Measurements from ENCODE around the gene CPB2. TPM values are rescaled to one million over a fixed set of nuclear protein-coding genes. Genes with fewer than 3 reads are reported as not detected.

CPB2 gene
- total and polyA plus RNA-seq, 2 donors (not counting 1 experiment from before 2014, with no cell fraction given) = not detected

DNA sequence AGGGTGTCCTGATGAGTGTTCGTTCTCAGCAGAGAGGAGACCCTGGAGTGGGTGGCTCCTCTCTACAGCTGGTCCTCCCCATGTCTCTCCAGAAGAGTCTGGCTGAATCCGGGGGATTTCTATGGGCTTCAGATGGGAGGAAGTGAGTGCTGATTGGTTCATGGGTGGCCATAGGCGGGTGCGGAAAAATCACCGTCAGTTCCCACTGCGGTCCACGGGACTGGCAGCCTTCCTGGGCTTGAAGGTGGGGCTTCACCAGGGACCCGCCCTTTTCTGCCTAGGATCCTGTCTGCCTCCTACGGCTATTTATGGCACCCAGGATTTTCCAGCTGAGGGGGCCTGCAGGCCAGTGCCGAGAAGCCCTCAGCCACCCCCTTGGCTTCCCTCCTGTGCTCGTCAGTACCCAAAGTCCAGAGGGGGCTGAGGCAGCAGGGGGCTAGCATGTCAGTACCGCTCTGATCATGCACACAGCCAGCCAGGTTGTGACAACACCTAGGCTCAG is 18.4 kb downstream of the CPB2 start:
- H3K9me3 ChIP-seq (ENCODE audit: control insufficient read depth, insufficient read depth, low read depth, low read length) = no peaks in the 10 kb centered on the region
- H3K27ac ChIP-seq (ENCODE audit: insufficient read depth, low read length) = no peak overlapping the region
- H3K4me2 ChIP-seq (ENCODE audit: extremely low read depth, insufficient read depth, low read length) = no peak overlapping the region
- H3K4me1 ChIP-seq (ENCODE audit: control insufficient read depth, extremely low read depth, insufficient read depth, low read length) = no peaks in the 10 kb centered on the region
- no peak for TF ChIP-seq EZH2 (IDR thresholded peaks at IDR 0.05; ENCODE audit: low read length, missing control alignments)
- no peak for TF ChIP-seq CTCF (conservative IDR thresholded peaks at IDR 0.05 in 1 of 2, IDR thresholded peaks at IDR 0.05 in 1 of 2; ENCODE audit: low read depth in 1 of 2, low read length in 2 of 2)
- no peaks in the 10 kb centered on the region for H4K20me1 ChIP-seq (ENCODE audit: control insufficient read depth, extremely low read depth, insufficient read depth, low read length)
- no peak overlapping the region for H2AFZ ChIP-seq (ENCODE audit: low read length)
- H3K9ac ChIP-seq (ENCODE audit: insufficient read depth, low read length) = no peak overlapping the region
- no peak for DNase-seq (ENCODE audit: low read depth in 2 of 2)
- no peak overlapping the region for H3K4me3 ChIP-seq (replicated peaks in 1 of 4; ENCODE audit: control extremely low read depth in 1 of 4, insufficient read depth in 1 of 4, low read depth in 3 of 4, low read length in 4 of 4)
- no peaks in the 10 kb centered on the region for H3K27me3 ChIP-seq (ENCODE audit: control insufficient read depth, insufficient read depth, low read length)
- H3K79me2 ChIP-seq (ENCODE audit: control insufficient read depth, insufficient read depth, low read length) = no peaks in the 10 kb centered on the region
- H3K36me3 ChIP-seq (ENCODE audit: control insufficient read depth, insufficient read depth, low read length) = no peaks in the 10 kb centered on the region

GRCh38 chr13:46085737-46086136 is 19.1 kb downstream of the CPB2 start:
- Histone ChIP-seq H3K4me3 (replicated peaks in 1 of 4; ENCODE audit: control extremely low read depth in 1 of 4, insufficient read depth in 1 of 4, low read depth in 3 of 4, low read length in 4 of 4) (no peak overlapping the region), H4K20me1 (ENCODE audit: control insufficient read depth, extremely low read depth, insufficient read depth, low read length) (no peaks in the 10 kb centered on the region), H3K9me3 (ENCODE audit: control insufficient read depth, insufficient read depth, low read depth, low read length) (no peaks in the 10 kb centered on the region), H3K4me2 (ENCODE audit: extremely low read depth, insufficient read depth, low read length) (no peak overlapping the region), H3K9ac (ENCODE audit: insufficient read depth, low read length) (no peak overlapping the region), H3K27me3 (ENCODE audit: control insufficient read depth, insufficient read depth, low read length) (no peaks in the 10 kb centered on the region), H3K36me3 (ENCODE audit: control insufficient read depth, insufficient read depth, low read length) (no peaks in the 10 kb centered on the region), H3K79me2 (ENCODE audit: control insufficient read depth, insufficient read depth, low read length) (no peaks in the 10 kb centered on the region), H3K27ac (ENCODE audit: insufficient read depth, low read length) (no peak overlapping the region), H3K4me1 (ENCODE audit: control insufficient read depth, extremely low read depth, insufficient read depth, low read length) (no peaks in the 10 kb centered on the region), H2AFZ (ENCODE audit: low read length) (no peak overlapping the region)
- no peak for TF ChIP-seq EZH2 (IDR thresholded peaks at IDR 0.05; ENCODE audit: low read length, missing control alignments)
- no peak for TF ChIP-seq CTCF (conservative IDR thresholded peaks at IDR 0.05 in 1 of 2, IDR thresholded peaks at IDR 0.05 in 1 of 2; ENCODE audit: low read depth in 1 of 2, low read length in 2 of 2)
- no peak for DNase-seq (ENCODE audit: low read depth in 2 of 2)

DNA sequence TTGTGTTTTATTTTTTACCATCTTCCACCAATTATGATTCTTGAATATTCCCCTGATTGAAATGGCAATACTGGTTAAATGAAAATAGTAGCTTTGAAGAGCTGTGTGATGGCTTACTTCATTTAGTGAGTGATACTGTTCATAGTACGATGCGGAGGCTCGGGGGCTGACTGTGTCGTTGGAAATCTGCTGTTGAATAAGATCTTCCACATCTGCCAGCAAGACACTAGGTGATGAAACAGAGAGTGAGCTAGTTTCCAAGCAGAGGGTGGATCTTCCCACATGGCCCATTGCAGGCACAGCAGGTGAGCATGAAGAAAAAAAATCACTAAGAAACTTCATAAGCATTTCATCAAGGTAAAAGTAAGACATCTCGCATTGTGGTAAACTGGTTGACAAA is 22.5 kb downstream of the CPB2 start:
- Histone ChIP-seq H3K9ac (ENCODE audit: insufficient read depth, low read length) (no peak overlapping the region), H4K20me1 (ENCODE audit: control insufficient read depth, extremely low read depth, insufficient read depth, low read length) (no peaks in the 10 kb centered on the region), H3K36me3 (ENCODE audit: control insufficient read depth, insufficient read depth, low read length) (no peaks in the 10 kb centered on the region), H3K79me2 (ENCODE audit: control insufficient read depth, insufficient read depth, low read length) (no peaks in the 10 kb centered on the region), H3K4me1 (ENCODE audit: control insufficient read depth, extremely low read depth, insufficient read depth, low read length) (no peaks in the 10 kb centered on the region), H3K4me3 (replicated peaks in 1 of 4; ENCODE audit: control extremely low read depth in 1 of 4, insufficient read depth in 1 of 4, low read depth in 3 of 4, low read length in 4 of 4) (no peak overlapping the region), H3K4me2 (ENCODE audit: extremely low read depth, insufficient read depth, low read length) (no peak overlapping the region), H3K27me3 (ENCODE audit: control insufficient read depth, insufficient read depth, low read length) (no peaks in the 10 kb centered on the region), H2AFZ (ENCODE audit: low read length) (no peak overlapping the region), H3K27ac (ENCODE audit: insufficient read depth, low read length) (no peak overlapping the region), H3K9me3 (ENCODE audit: control insufficient read depth, insufficient read depth, low read depth, low read length) (no peaks in the 10 kb centered on the region)
- TF ChIP-seq CTCF (conservative IDR thresholded peaks at IDR 0.05 in 1 of 2, IDR thresholded peaks at IDR 0.05 in 1 of 2; ENCODE audit: low read depth in 1 of 2, low read length in 2 of 2) = no peak
- no peak for DNase-seq (ENCODE audit: low read depth in 2 of 2)
